ENCODE results near the gene SAG.

- TF ChIP-seq POLR2A (IDR thresholded peaks at IDR 0.05) = no peak
- TF ChIP-seq, protein P1, sequence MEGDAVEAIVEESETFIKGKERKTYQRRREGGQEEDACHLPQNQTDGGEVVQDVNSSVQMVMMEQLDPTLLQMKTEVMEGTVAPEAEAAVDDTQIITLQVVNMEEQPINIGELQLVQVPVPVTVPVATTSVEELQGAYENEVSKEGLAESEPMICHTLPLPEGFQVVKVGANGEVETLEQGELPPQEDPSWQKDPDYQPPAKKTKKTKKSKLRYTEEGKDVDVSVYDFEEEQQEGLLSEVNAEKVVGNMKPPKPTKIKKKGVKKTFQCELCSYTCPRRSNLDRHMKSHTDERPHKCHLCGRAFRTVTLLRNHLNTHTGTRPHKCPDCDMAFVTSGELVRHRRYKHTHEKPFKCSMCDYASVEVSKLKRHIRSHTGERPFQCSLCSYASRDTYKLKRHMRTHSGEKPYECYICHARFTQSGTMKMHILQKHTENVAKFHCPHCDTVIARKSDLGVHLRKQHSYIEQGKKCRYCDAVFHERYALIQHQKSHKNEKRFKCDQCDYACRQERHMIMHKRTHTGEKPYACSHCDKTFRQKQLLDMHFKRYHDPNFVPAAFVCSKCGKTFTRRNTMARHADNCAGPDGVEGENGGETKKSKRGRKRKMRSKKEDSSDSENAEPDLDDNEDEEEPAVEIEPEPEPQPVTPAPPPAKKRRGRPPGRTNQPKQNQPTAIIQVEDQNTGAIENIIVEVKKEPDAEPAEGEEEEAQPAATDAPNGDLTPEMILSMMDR (IDR thresholded peaks at IDR 0.05) = no peak
Measured at GRCh38 chr2:233273120-233273519, 34.5 kb upstream of the SAG start.

Data from breast epithelium (tissue), 3 donors.